Ascending aorta (tissue), 2 donors: ENCODE measurements around the gene SLC17A6. TPM values are rescaled to one million over a fixed set of nuclear protein-coding genes. Genes with fewer than 3 reads are reported as not detected.

ENCODE experiments used
- DNase-seq, 2 donors: peaks; one replicate each; pipeline ENCODE4 v3.0.0-alpha.2; 2019; ENCODE audit warnings: low spot score in 2 of 2
- H3K27ac ChIP-seq, 2 donors: fragments of 200-600 bp; sonication (generic); one replicate each; pipeline ENCODE4 v1.5.1; 2016 to 2017; ENCODE audit warnings: mild to moderate bottlenecking in 1 of 2
- H3K27me3 ChIP-seq: fragments of 200-600 bp; sonication (generic); one replicate; pipeline ENCODE4 v1.5.1; 2017
- H3K36me3 ChIP-seq, 2 donors: fragments of 200-600 bp; sonication (generic); one replicate each; pipeline ENCODE4 v1.5.1; 2016
- H3K4me1 ChIP-seq, 2 donors: fragments of 200-600 bp; sonication (generic); one replicate each; pipeline ENCODE4 v1.5.1; 2016 to 2017; ENCODE audit warnings: mild to moderate bottlenecking in 1 of 2
- H3K4me3 ChIP-seq, 2 donors: fragments of 200-600 bp; sonication (generic); one replicate each; pipeline ENCODE4 v1.5.1; 2016 to 2017; ENCODE audit warnings: mild to moderate bottlenecking in 1 of 2
- H3K9me3 ChIP-seq, 2 donors: fragments of 200-600 bp; sonication (generic); one replicate each; pipeline ENCODE4 v1.5.1; 2016
- CTCF ChIP-seq, 3 experiments: fragments of 200-600 bp in 2 of 3; fragments of 450-650 bp in 1 of 3; sonication (generic) in 2 of 3; IDR thresholded peaks; one replicate each; pipeline ENCODE4 v1.5.1; 2016 to 2019; ENCODE audit warnings: antibody characterized with exemption in 3 of 3, mild to moderate bottlenecking in 1 of 3, moderate library complexity in 1 of 3
- intact Hi-C: fragments of 100-400 bp; cut with DNase I; formaldehyde crosslinking; loops from one replicate; pipeline ENCODE4 v1.15.1; 2023
- total RNA-seq: library from RNA; depleted of rRNA; stranded (reverse); fragments of >200 nt; gene quantifications from one replicate; pipeline ENCODE4 v1.1.0, GENCODE V29; 2016

Gene SLC17A6
- not detected for total RNA-seq

GRCh38 chr11:22337596-22338485 lies at the start of gene SLC17A6:
Gene SLC17A6, plus strand, starts transcription at chr11:22338381. Its CDS starts 153 bp downstream, at chr11:22338534.
- no peak for DNase-seq
- Histone ChIP-seq H3K4me3 (no peak within 1 kb of the TSS), H3K27me3 (peaks cover 10% of the 10 kb centered on the region), H3K36me3 (no peaks in the 10 kb centered on the region), H3K9me3 (no peaks in the 10 kb centered on the region), H3K27ac (no peak within 1 kb of the TSS), H3K4me1 (no peaks in the 10 kb centered on the region)
- intact Hi-C loops, result no loop called here
- TF ChIP-seq CTCF (IDR thresholded peaks at IDR 0.05), result no peak

- Histone ChIP-seq H3K4me3 (no peak overlapping the region), H3K9me3 (no peaks in the 10 kb centered on the region), H3K27ac (no peak overlapping the region), H3K4me1 (no peaks in the 10 kb centered on the region), H3K27me3 (no peaks in the 10 kb centered on the region), H3K36me3 (no peaks in the 10 kb centered on the region)
- no peak for DNase-seq
- no peak for TF ChIP-seq CTCF (IDR thresholded peaks at IDR 0.05)
- intact Hi-C loops, result loop anchor here (5.0 to 10.0 kb wide), 2 partner anchors 138 to 1655 kb away; no protein-coding TSS in a partner anchor
These were observed 35.8 kb upstream of the SLC17A6 start for GRCh38 chr11:22302368-22302767.

- intact Hi-C loops, result loop anchor here (5.0 to 10.0 kb wide), 2 partner anchors 140 to 1657 kb away; no protein-coding TSS in a partner anchor
- Histone ChIP-seq H3K36me3 (no peaks in the 10 kb centered on the region), H3K27ac (no peak overlapping the region), H3K27me3 (no peaks in the 10 kb centered on the region), H3K9me3 (no peaks in the 10 kb centered on the region), H3K4me3 (no peak overlapping the region), H3K4me1 (no peaks in the 10 kb centered on the region)
- no peak for DNase-seq
- TF ChIP-seq CTCF (IDR thresholded peaks at IDR 0.05), result peak in 2 of 3 experiments; percentile 39 to 62
These were observed 33.7 kb upstream of the SLC17A6 start for GRCh38 chr11:22304337-22304961.

- Histone ChIP-seq H3K36me3 (no peaks in the 10 kb centered on the region), H3K4me1 (no peaks in the 10 kb centered on the region), H3K27me3 (no peaks in the 10 kb centered on the region), H3K9me3 (no peaks in the 10 kb centered on the region), H3K27ac (no peak overlapping the region), H3K4me3 (no peak overlapping the region)
- no peak for DNase-seq
- intact Hi-C loops, result no loop called here
- TF ChIP-seq CTCF (IDR thresholded peaks at IDR 0.05), result no peak
These were observed 20.5 kb upstream of the SLC17A6 start for GRCh38 chr11:22317656-22318055.

GRCh38 chr11:22331771-22332170 lies 6.4 kb upstream of the SLC17A6 start:
- TF ChIP-seq CTCF (IDR thresholded peaks at IDR 0.05), result no peak
- H3K4me3 ChIP-seq, result no peak overlapping the region
- no peak for DNase-seq
- no peak overlapping the region for H3K27ac ChIP-seq
- intact Hi-C loops, result loop anchor here (5.0 kb wide), 1 partner anchor 456 kb away; no protein-coding TSS in a partner anchor
- H3K9me3 ChIP-seq, result no peaks in the 10 kb centered on the region
- no peaks in the 10 kb centered on the region for H3K36me3 ChIP-seq
- no peaks in the 10 kb centered on the region for H3K4me1 ChIP-seq
- no peaks in the 10 kb centered on the region for H3K27me3 ChIP-seq
